ENCODE measurements around the gene KPNA4.

The KPNA4 gene

GRCh38 chr3:160449636-160450598, 115.5 kb downstream of the KPNA4 start, which contains the start of gene TRIM59:
TRIM59 (minus strand) TSS chr3:160449786; CDS start chr3:160439183, 10,603 bp downstream.
- peak; percentile 93 for DNase-seq

- DNase-seq, result no peak
Measured at GRCh38 chr3:160448845-160449635, 116.3 kb downstream of the KPNA4 start.

GRCh38 chr3:160447544-160447943, 117.8 kb downstream of the KPNA4 start:
- DNase-seq, result no peak

- DNase-seq, result no peak
Measured at GRCh38 chr3:160446522-160447056, 118.8 kb downstream of the KPNA4 start.

- DNase-seq, result no peak
Measured at GRCh38 chr3:160445854-160446253, 119.5 kb downstream of the KPNA4 start.

All from activated CD4-positive, alpha-beta T cell treated with anti-CD3 and anti-CD28 coated beads for 1 hour (primary cell).